HCT116 (cell line): ENCODE results near the gene TRMT61B. TPM values are rescaled to one million over a fixed set of nuclear protein-coding genes. Genes with fewer than 3 reads are reported as not detected.

Experiments used
- ATAC-seq: fragments of 200-7000 bp; cut with Tn5 transposase; 2 replicates; pipeline ENCODE4 v1.9.1; 2020; ENCODE audit warnings: mild to moderate bottlenecking, moderate library complexity
- BruUV-seq: library from RNA; stranded (reverse); fragments of 400-500 nt; replicated peaks from 2 replicates; lab custom pipeline; 2021; lab: Mats Ljungman, UMichigan
- CTCF ChIA-PET: fragments of 300-600 bp; sonication (Branson Sonifier 250); formaldehyde crosslinking; loops from one replicate; lab custom pipeline; 2021; ENCODE audit warnings: antibody characterized with exemption; lab: Charles Lee
- POLR2A ChIA-PET: fragments of 300-600, 350-600 bp; sonication (Branson Sonifier 250); formaldehyde crosslinking; loops from one replicate; lab custom pipeline; 2021; ENCODE audit warnings: antibody characterized with exemption; lab: Charles Lee
- RAD21 ChIA-PET, 2 experiments: fragments of 300-600 bp; sonication (Branson Sonifier 250); formaldehyde crosslinking; loops; one replicate each; lab custom pipeline; 2023; ENCODE audit warnings: low total read pairs in 2 of 2; ENCODE audit not compliant: uncharacterized antibody in 2 of 2, unreplicated experiment in 2 of 2, low non-redundant PET in 1 of 2; lab: Charles Lee
- DNase-seq: peaks from one replicate; pipeline ENCODE4 v3.0.0-alpha.2; 2010; ENCODE audit warnings: low read depth, low spot score
- H2AFZ ChIP-seq: fragments of 200-600 bp; shearing (Covaris generic), sonication (generic); 2 replicates; pipeline ENCODE4 v1.6.1; 2017; ENCODE audit warnings: low read depth, mixed run types, mixed read lengths, antibody characterized with exemption, low read length; ENCODE audit not compliant: poor library complexity, severe bottlenecking
- H3K27ac ChIP-seq: 2 replicates; pipeline ENCODE4 v1.5.1; 2012; ENCODE audit warnings: low read depth, low read length
- H3K27me3 ChIP-seq: fragments of 200-600 bp; sonication (generic); 2 replicates; pipeline ENCODE4 v1.6.1; 2016; ENCODE audit warnings: mixed run types, low read length, mixed read lengths; ENCODE audit not compliant: insufficient read depth
- H3K36me3 ChIP-seq, 2 experiments: fragments of 200-500 bp in 1 of 2; fragments of 200-600 bp in 1 of 2; sonication (Bioruptor generic) in 1 of 2; sonication (generic) in 1 of 2; 2 replicates each; pipeline versions ENCODE4 v1.5.1 to v1.6.1; 2014 to 2016; ENCODE audit warnings: low read length in 2 of 2, inconsistent platforms in 1 of 2, mixed read lengths in 1 of 2, mixed run types in 1 of 2; ENCODE audit not compliant: insufficient read depth in 2 of 2, control insufficient read depth in 1 of 2
- H3K4me1 ChIP-seq, 2 experiments: fragments of 200-600 bp in 1 of 2; sonication (generic) in 1 of 2; 2 replicates each; pipeline versions ENCODE4 v1.5.1 to v1.6.1; 2012 to 2017; ENCODE audit warnings: low read length in 2 of 2, inconsistent platforms in 1 of 2, mild to moderate bottlenecking in 1 of 2, mixed read lengths in 1 of 2, mixed run types in 1 of 2, moderate library complexity in 1 of 2; ENCODE audit not compliant: insufficient read depth in 2 of 2, control insufficient read depth in 1 of 2
- H3K4me2 ChIP-seq: fragments of 200-600 bp; sonication (generic); 2 replicates; pipeline ENCODE4 v1.6.1; 2017; ENCODE audit warnings: mixed run types, low read length, mixed read lengths
- H3K4me3 ChIP-seq, 2 experiments: fragments of 200-600 bp in 1 of 2; sonication (generic) in 1 of 2; replicated peaks in 1 of 2; 2 replicates each; pipeline ENCODE4 v1.5.1; 2011 to 2016; ENCODE audit warnings: low read length in 2 of 2, control low read depth in 1 of 2, low read depth in 1 of 2, mild to moderate bottlenecking in 1 of 2, mixed read lengths in 1 of 2, mixed run types in 1 of 2
- H3K79me2 ChIP-seq: fragments of 200-600 bp; sonication (generic); 2 replicates; pipeline ENCODE4 v1.6.1; 2017; ENCODE audit warnings: mild to moderate bottlenecking, mixed run types, low read length, moderate library complexity, mixed read lengths; ENCODE audit not compliant: insufficient read depth
- H3K9ac ChIP-seq: fragments of 200-600 bp; sonication (generic); 2 replicates; pipeline ENCODE4 v1.6.1; 2016; ENCODE audit warnings: low read length, mixed read lengths
- H3K9me2 ChIP-seq: fragments of 200-600 bp; sonication (generic), shearing (Covaris generic); 2 replicates; pipeline ENCODE4 v1.6.1; 2017; ENCODE audit warnings: mixed run types, mild to moderate bottlenecking, moderate library complexity; ENCODE audit not compliant: insufficient read depth
- H3K9me3 ChIP-seq, 2 experiments: fragments of 200-500 bp in 1 of 2; fragments of 200-600 bp in 1 of 2; sonication (Bioruptor generic) in 1 of 2; sonication (generic) in 1 of 2; 2 replicates each; pipeline ENCODE4 v1.6.1; 2014 to 2017; ENCODE audit warnings: low read length in 2 of 2, mixed read lengths in 2 of 2, inconsistent platforms in 1 of 2, low read depth in 1 of 2, mild to moderate bottlenecking in 1 of 2, mixed run types in 1 of 2, moderate library complexity in 1 of 2; ENCODE audit not compliant: control insufficient read depth in 1 of 2, insufficient read depth in 1 of 2
- H4K20me1 ChIP-seq: fragments of 200-600 bp; sonication (generic), shearing (Covaris generic); 2 replicates; pipeline ENCODE4 v1.6.1; 2017; ENCODE audit warnings: mixed run types, mild to moderate bottlenecking, moderate library complexity; ENCODE audit not compliant: insufficient read depth
- CBX3 ChIP-seq: IDR thresholded peaks from 2 replicates; pipeline ENCODE4 v1.6.1; 2012; ENCODE audit warnings: low read depth
- CEBPB ChIP-seq: IDR thresholded peaks from 2 replicates; pipeline ENCODE4 v1.6.1; 2012; ENCODE audit warnings: low read depth
- ELF1 ChIP-seq: IDR thresholded peaks from 2 replicates; pipeline ENCODE4 v1.6.1; 2012; ENCODE audit warnings: low read depth, borderline replicate concordance
- EZH2 ChIP-seq: fragments of 200-600 bp; sonication (generic); IDR thresholded peaks from 2 replicates; pipeline ENCODE4 v1.6.1; 2017; ENCODE audit warnings: antibody characterized with exemption, mixed run types
- EZH2phosphoT487 ChIP-seq: fragments of 200-600 bp; IDR thresholded peaks from 2 replicates; pipeline ENCODE4 v1.6.1; 2018; ENCODE audit warnings: antibody characterized with exemption, borderline replicate concordance
- FOSL1 ChIP-seq: IDR thresholded peaks from 2 replicates; pipeline ENCODE4 v1.6.1; 2012; ENCODE audit warnings: low read depth
- JUND ChIP-seq: IDR thresholded peaks from 2 replicates; pipeline ENCODE4 v1.6.1; 2012
- POLR2A ChIP-seq: IDR thresholded peaks from 2 replicates; pipeline ENCODE4 v1.7.0; 2011; ENCODE audit warnings: borderline replicate concordance; ENCODE audit not compliant: insufficient read depth, insufficient read length; ENCODE audit errors: extremely low read depth
- POLR2AphosphoS5 ChIP-seq: IDR thresholded peaks from 2 replicates; pipeline ENCODE4 v1.6.1; 2011; ENCODE audit warnings: mild to moderate bottlenecking, low read depth, low read length, moderate library complexity
- RAD21 ChIP-seq: IDR thresholded peaks from 2 replicates; pipeline ENCODE4 v1.6.1; 2012; ENCODE audit warnings: low read depth, mild to moderate bottlenecking
- REST ChIP-seq: IDR thresholded peaks from 2 replicates; pipeline ENCODE4 v1.6.1; 2012; ENCODE audit warnings: low read depth
- SP1 ChIP-seq: IDR thresholded peaks from 2 replicates; pipeline ENCODE4 v1.6.1; 2012; ENCODE audit warnings: low read depth
- SRF ChIP-seq: IDR thresholded peaks from 2 replicates; pipeline ENCODE4 v1.6.1; 2012; ENCODE audit warnings: low read depth
- TCF7L2 ChIP-seq: IDR thresholded peaks from 2 replicates; pipeline ENCODE4 v1.7.0; 2011; ENCODE audit warnings: borderline replicate concordance, inconsistent platforms; ENCODE audit not compliant: insufficient read depth, insufficient read length; ENCODE audit errors: extremely low read depth
- intact Hi-C: fragments of 100-400 bp; cut with micrococcal nuclease; formaldehyde crosslinking; loops from 2 replicates; pipeline ENCODE4 v1.10.0; 2022
- total RNA-seq: library from RNA; stranded (reverse); gene quantifications from one replicate; pipeline ENCODE4 v1.2.1, GENCODE V29; 2021; ENCODE audit not compliant: unreplicated experiment
- TF ChIP-seq, protein P1 (sequence below): IDR thresholded peaks from 2 replicates; pipeline ENCODE4 v1.6.1; 2012

TRMT61B gene
- total RNA-seq, 1 experiment from 2014 or later = 12.8 TPM

DNA sequence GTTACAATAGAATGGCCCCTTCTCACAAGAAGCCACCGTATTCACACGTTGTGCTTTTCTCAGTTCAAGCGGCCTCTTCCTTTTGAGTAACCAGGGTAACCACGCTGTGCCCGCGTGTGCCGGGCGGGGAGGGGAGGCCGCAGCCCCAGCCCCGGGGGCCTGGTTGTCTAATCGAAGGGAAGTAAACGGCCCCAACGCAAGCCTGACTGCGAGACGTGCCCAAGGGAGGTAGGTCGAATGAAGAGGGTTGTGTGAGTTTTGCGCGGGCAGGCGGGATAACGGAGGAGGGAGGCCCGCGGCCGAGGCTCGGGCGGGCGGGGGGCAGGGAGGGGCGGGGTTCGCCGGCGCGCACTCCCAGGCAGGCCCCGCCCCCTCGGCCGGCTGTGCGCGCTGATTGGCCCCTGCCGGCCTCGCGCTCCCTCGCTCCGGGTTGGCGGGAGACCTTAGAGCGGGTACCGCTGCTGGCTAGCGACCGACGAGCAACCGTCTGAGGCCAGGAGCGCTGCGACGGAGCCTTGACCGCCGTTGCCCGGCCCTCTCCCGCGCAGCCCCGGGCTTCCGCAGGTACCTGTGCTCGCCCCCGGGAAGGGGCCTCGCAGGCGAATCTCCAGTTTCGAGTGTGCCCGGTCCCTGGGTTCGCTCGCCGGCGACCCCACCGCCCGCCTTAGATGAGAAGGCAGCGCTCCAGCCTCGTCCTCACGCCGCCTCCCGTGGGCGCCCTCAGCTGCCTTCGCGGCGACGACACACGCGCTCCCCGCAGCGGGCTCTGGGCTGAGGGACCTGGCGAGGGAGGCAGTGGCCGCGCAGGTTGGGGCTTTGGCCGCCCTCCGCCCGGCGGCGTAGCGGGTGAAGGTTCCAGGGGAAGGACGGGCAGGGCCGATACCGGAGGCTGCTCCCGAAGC is 59.5 kb downstream of the TRMT61B start, which contains the start of gene SPDYA:
Gene SPDYA, plus strand, starts transcription at position 451 of the 902 bp plus-strand sequence. CDS start 5,181 bp downstream, outside the sequence.
- no peaks in the 10 kb centered on the region for H3K36me3 ChIP-seq
- no peaks in the 10 kb centered on the region for H3K79me2 ChIP-seq
- H3K9me3 ChIP-seq = no peaks in the 10 kb centered on the region
- CTCF ChIA-PET = no interaction called here
- DNase-seq (no peak), ATAC-seq (peak; percentile 38)
- no peak within 1 kb of the TSS for H2AFZ ChIP-seq
- no peak within 1 kb of the TSS for H3K9ac ChIP-seq
- intact Hi-C loops = no loop called here
- H4K20me1 ChIP-seq = no peaks in the 10 kb centered on the region
- H3K9me2 ChIP-seq = no peaks in the 10 kb centered on the region
- H3K4me3 ChIP-seq = no peak within 1 kb of the TSS
- TF ChIP-seq CEBPB = no peak
- TF ChIP-seq POLR2A = no peak
- no peak for TF ChIP-seq SRF
- TF ChIP-seq EZH2 = no peak
- no peak for TF ChIP-seq SP1
- TF ChIP-seq POLR2AphosphoS5 = no peak
- no peak for TF ChIP-seq JUND
- TF ChIP-seq FOSL1 = no peak
- TF ChIP-seq, protein P1, sequence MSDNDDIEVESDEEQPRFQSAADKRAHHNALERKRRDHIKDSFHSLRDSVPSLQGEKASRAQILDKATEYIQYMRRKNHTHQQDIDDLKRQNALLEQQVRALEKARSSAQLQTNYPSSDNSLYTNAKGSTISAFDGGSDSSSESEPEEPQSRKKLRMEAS = no peak
- TF ChIP-seq RAD21 = no peak
- TF ChIP-seq TCF7L2 = no peak
- no peak for TF ChIP-seq ELF1
- TF ChIP-seq EZH2phosphoT487 = no peak
- no peak for TF ChIP-seq CBX3
- TF ChIP-seq REST = no peak
- H3K27ac ChIP-seq = no peak within 1 kb of the TSS
- H3K27me3 ChIP-seq = no peaks in the 10 kb centered on the region
- BruUV-seq = no TSS peak
- no peak within 1 kb of the TSS for H3K4me2 ChIP-seq
- H3K4me1 ChIP-seq = no peaks in the 10 kb centered on the region
- POLR2A ChIA-PET = no interaction called here
- RAD21 ChIA-PET = no interaction called here
